ENCODE data around the gene KCNK4. TPM values are rescaled to one million over a fixed set of nuclear protein-coding genes. Genes with fewer than 3 reads are reported as not detected.

The KCNK4 gene
- total and polyA plus RNA-seq, 12 donors = not detected

DNA sequence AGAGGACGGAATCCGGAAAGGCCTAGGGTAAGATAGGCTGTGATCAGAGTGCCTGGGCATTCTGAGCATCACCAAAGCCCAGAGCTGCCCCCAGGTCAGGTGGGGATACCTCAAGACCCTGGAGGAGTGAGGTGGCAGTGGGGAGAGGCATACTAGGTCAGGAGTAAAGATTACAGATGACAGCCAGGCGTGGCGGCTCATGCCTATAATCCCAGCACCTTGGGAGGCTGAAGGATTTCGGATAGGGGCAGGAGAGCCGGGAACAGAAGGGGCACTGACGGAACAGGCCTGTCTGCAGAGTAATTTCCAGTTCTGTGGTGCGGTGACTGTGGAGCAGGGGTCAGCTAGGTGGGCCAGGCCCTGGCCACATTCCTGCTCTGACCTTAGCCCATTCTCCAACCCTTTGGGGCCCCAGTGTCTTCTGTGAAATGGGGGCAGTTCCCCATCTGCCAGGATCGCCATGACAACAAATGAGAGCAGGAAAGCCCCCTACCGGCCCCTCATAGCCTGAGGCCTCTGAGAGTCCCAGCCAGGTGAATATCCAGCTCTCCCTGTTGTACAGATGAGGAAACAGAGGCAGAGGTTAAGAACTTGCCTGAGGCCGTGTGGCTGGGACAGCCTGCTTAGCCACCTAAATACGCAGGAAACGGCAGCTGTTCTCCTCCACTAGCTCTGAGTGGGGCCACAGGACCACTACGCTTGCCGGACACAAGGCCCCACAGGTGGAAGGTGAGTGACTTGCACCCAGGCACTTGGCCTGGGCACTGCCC lies 15.9 kb upstream of the KCNK4 start:
- no peak overlapping the region for H3K27ac ChIP-seq
- WGBS, 2 donors = 93 to 94% methylated on average over 15 of the region's 15 CpGs
- no peak overlapping the region for H3K4me3 ChIP-seq
- TF ChIP-seq, protein P1, sequence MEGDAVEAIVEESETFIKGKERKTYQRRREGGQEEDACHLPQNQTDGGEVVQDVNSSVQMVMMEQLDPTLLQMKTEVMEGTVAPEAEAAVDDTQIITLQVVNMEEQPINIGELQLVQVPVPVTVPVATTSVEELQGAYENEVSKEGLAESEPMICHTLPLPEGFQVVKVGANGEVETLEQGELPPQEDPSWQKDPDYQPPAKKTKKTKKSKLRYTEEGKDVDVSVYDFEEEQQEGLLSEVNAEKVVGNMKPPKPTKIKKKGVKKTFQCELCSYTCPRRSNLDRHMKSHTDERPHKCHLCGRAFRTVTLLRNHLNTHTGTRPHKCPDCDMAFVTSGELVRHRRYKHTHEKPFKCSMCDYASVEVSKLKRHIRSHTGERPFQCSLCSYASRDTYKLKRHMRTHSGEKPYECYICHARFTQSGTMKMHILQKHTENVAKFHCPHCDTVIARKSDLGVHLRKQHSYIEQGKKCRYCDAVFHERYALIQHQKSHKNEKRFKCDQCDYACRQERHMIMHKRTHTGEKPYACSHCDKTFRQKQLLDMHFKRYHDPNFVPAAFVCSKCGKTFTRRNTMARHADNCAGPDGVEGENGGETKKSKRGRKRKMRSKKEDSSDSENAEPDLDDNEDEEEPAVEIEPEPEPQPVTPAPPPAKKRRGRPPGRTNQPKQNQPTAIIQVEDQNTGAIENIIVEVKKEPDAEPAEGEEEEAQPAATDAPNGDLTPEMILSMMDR (IDR thresholded peaks at IDR 0.05) = no peak
- H3K9me3 ChIP-seq = no peaks in the 10 kb centered on the region
- H3K27me3 ChIP-seq = no peaks in the 10 kb centered on the region
- intact Hi-C loops (cut with DNase I) = no loop called here
- ATAC-seq (no peak), DNase-seq (no peak)
- peaks cover 0 to 28% (median 15%) of the 10 kb centered on the region in 9 donors for H3K4me1 ChIP-seq
- H3K36me3 ChIP-seq = peaks cover 0 to 47% (median 4%) of the 10 kb centered on the region in 9 donors

DNA sequence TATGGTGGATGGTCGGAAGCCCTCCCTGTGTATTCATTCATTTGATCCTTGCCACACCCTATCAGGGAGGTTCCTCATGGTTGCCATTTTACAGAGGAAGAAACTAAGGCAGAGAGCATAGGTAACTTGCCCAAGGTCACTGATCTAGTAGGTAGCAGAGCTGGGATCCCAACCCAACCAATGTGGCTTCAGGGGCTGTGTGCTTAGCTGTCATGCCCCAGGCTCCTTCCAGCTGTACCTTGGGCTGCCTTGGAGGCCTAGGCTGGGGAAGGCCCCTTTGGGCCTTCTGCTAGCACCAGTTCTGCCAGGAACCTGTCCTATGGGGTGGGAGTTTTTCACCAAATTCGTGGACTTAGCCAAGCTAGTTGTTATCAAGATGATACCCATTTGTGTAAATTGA lies 15.3 kb upstream of the KCNK4 start:
- no peaks in the 10 kb centered on the region for H3K27me3 ChIP-seq
- ATAC-seq = no peak
- H3K36me3 ChIP-seq = peaks cover 0 to 50% (median 4%) of the 10 kb centered on the region in 9 donors
- no peak for DNase-seq
- peaks cover 0 to 29% (median 15%) of the 10 kb centered on the region in 9 donors for H3K4me1 ChIP-seq
- H3K4me3 ChIP-seq = no peak overlapping the region
- H3K27ac ChIP-seq = no peak overlapping the region
- 85 to 90% methylated on average over 2 of the region's 2 CpGs for WGBS, 2 donors
- TF ChIP-seq, protein P1 (IDR thresholded peaks at IDR 0.05) = no peak
- H3K9me3 ChIP-seq = no peaks in the 10 kb centered on the region
- intact Hi-C loops (cut with DNase I) = no loop called here

DNA sequence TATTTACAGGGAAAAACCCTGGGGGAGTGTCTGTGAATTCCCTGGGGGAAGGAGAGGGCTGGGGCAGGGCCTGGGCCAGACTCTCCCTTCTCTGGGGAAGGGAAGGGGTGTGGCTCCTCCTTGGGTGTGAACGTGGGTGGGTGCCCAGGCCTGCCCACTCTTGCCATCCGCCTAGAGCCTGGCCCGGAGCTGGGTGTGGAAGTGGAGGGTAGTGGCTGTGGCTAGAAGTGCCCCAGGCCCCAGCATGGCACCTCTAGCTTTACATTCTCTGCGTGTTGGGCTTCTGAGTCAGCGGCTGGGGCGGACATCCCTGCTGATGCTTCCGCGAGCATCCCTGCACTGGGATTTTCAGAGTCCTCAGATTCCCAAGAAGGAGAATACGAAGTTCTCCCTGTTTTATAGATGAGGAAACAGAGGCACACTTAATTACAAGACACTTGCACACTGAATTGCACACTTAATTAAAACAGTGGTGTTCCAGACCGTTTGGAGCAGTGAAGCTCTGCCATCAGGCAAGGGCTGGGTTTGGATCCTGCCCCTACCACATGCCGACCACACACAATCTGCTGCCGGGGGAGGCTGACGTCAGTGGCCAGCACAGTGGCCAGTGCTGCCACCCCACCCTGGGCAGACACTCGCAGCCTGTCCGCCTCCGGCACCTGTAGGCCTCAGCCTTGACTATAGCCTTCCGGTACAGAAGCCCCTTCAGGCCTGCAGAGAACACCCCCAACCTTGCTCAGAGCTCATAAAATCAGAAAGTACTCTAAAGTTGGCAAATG lies 14.3 kb upstream of the KCNK4 start:
- no peak overlapping the region for H3K27ac ChIP-seq
- peaks cover 0 to 60% (median 4%) of the 10 kb centered on the region in 9 donors for H3K36me3 ChIP-seq
- H3K27me3 ChIP-seq = no peaks in the 10 kb centered on the region
- H3K4me3 ChIP-seq = no peak overlapping the region
- 82 to 85% methylated on average over 17 of the region's 17 CpGs for WGBS, 2 donors
- TF ChIP-seq, protein P1 (IDR thresholded peaks at IDR 0.05) = no peak
- ATAC-seq = no peak
- DNase-seq = no peak
- H3K9me3 ChIP-seq = no peaks in the 10 kb centered on the region
- intact Hi-C loops (cut with DNase I) = no loop called here
- peaks cover 0 to 34% (median 13%) of the 10 kb centered on the region in 9 donors for H3K4me1 ChIP-seq

DNA sequence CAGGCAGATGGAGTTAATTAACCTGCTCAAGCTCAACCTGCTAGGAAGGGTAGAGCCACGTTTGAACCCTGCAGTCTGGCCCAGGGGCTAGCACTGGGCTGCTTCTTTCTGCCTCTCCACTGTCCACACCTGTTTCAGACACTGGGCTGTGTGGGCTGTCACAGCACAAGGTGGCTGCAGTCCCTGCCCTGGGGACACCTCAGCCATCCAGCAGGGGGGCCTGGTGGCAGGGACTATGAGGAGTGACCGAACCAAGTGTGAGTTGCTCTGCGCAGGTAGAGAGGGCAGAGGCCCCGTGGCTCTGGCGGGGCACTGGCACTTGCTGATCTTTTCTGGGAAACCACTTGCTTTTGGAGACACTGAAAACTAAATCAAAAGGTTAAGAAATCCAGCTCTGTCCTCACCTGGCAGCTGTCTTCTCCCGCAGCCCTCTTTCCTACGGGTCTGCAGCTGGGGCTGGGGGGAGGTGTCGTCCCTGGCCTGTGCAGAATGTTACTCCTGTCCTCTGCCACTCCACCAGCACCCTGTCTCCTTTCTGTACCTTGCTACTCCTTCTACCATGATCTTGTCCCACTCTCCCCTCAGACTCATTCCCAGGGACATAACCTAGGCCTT lies 12.4 kb upstream of the KCNK4 start:
- H3K4me3 ChIP-seq = no peak overlapping the region
- TF ChIP-seq, protein P1 (IDR thresholded peaks at IDR 0.05) = no peak
- DNase-seq = no peak
- ATAC-seq = no peak
- H3K9me3 ChIP-seq = no peaks in the 10 kb centered on the region
- H3K27ac ChIP-seq = no peak overlapping the region
- no peaks in the 10 kb centered on the region for H3K27me3 ChIP-seq
- H3K4me1 ChIP-seq = peaks cover under 1 to 36% (median 15%) of the 10 kb centered on the region in 9 donors
- peaks cover 0 to 78% (median 4%) of the 10 kb centered on the region in 9 donors for H3K36me3 ChIP-seq
- intact Hi-C loops (cut with DNase I) = no loop called here
- WGBS, 2 donors = 85 to 89% methylated on average over 8 of the region's 8 CpGs

Data from heart right ventricle (tissue), 16 donors.